ENCODE data around the gene CLDN20. TPM values are rescaled to one million over a fixed set of nuclear protein-coding genes. Genes with fewer than 3 reads are reported as not detected.
A peak's percentile ranks its signal among the peaks of the same experiment; 100 is the strongest.
"Not testable (repeated sequence)": the region's sequence is repeated elsewhere in the genome, so short reads cannot be mapped to it uniquely, and the experiment has no call there.

Gene CLDN20
- total RNA-seq, 1 experiment from 2014 or later: not detected

- no peaks in the 10 kb centered on the region for H3K4me1 ChIP-seq (replicated peaks)
- no peak for DNase-seq (ENCODE audit: low read depth in 1 of 2, low spot score in 2 of 2)
- H3K9me3 ChIP-seq (replicated peaks): no peaks in the 10 kb centered on the region
- no peak overlapping the region for H3K4me3 ChIP-seq
- peaks cover 64% of the 10 kb centered on the region for H3K36me3 ChIP-seq
- H3K27me3 ChIP-seq (replicated peaks): no peaks in the 10 kb centered on the region
- H3K27ac ChIP-seq: no peak overlapping the region
These were observed 23.9 kb downstream of the CLDN20 start for GRCh38 chr6:155287762-155288161.

DNA sequence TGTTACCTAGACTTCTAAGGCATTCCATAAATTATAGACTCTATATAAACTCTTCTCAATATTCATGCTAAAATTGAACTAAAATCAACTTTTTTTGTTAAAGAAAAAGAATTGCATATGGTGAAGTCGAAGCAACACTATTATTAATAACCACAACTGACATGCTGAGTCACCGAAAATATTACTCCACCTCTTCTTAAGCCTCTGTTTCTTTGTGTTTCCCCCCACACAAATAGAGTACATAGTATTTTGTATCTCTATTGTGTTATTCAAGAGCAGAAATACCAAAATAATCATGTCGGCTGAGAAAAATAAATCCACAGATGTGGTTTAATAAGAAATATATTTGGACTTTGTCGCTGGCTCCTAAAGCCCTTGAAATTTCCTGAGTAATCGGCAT lies 26.7 kb downstream of the CLDN20 start:
- no peaks in the 10 kb centered on the region for H3K27me3 ChIP-seq (replicated peaks)

GRCh38 chr6:155291291-155291690 lies 27.5 kb downstream of the CLDN20 start:
- Histone ChIP-seq H3K27ac (no peak overlapping the region), H3K4me3 (no peak overlapping the region), H3K36me3 (peaks cover 65% of the 10 kb centered on the region), H3K27me3 (replicated peaks) (no peaks in the 10 kb centered on the region), H3K4me1 (replicated peaks) (no peaks in the 10 kb centered on the region), H3K9me3 (replicated peaks) (no peaks in the 10 kb centered on the region)
- DNase-seq (ENCODE audit: low read depth in 1 of 2, low spot score in 2 of 2): no peak

More for the DNA sequence above, 26.7 kb downstream of the CLDN20 start:
- Histone ChIP-seq H3K36me3 (peaks cover 59% of the 10 kb centered on the region), H3K27ac (no peak overlapping the region), H3K4me3 (no peak overlapping the region), H3K4me1 (replicated peaks) (no peaks in the 10 kb centered on the region), H3K9me3 (replicated peaks) (no peaks in the 10 kb centered on the region)
- DNase-seq (ENCODE audit: low read depth in 1 of 2, low spot score in 2 of 2): no peak

DNA sequence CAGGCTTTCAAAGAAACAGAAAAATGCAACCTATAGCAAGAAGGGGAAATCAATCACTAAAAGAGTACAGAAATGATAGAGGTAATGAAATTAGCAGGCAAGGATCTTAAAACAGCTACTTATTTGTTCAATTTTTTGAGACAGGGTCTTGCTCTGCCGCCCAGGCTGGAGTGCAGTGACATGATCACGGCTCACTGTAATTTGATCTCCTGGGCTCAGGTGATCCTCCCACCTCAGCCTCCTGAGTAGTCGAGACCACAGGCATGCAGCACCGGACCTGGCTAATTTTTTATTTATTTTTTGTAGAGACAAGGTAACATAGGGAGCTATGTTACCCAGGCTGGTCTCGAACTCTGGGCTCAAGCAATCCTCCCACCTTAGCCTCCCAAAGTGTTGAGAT lies 28.9 kb downstream of the CLDN20 start:
- DNase-seq (ENCODE audit: low read depth in 1 of 2, low spot score in 2 of 2): no peak
- Histone ChIP-seq H3K36me3 (peaks cover 73% of the 10 kb centered on the region), H3K4me1 (replicated peaks) (peaks cover 3% of the 10 kb centered on the region; the same call in 1 of the 2 replicates), H3K9me3 (replicated peaks) (no peaks in the 10 kb centered on the region), H3K27me3 (replicated peaks) (no peaks in the 10 kb centered on the region), H3K4me3 (no peak overlapping the region), H3K27ac (no peak overlapping the region)

DNA sequence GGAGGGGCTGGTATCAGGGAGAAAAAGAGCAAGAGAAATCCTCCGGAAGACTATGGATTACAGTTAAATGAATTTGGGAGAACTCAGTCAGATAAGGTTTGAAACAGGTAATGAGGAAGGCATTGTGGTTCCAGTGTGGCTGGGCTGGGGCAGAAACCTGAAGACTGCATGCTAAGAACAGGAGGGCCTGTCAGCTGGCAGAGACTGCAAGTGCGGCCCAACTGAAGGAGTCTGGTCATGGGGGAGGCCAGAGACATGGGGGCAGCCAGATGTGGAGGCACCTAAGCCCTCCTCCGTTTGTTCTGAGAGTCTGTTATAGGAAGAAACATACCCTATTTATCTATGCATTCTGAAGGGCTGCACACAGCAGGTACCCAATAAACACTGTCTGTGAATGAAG lies 33.9 kb downstream of the CLDN20 start:
- Histone ChIP-seq H3K27me3 (replicated peaks) (no peaks in the 10 kb centered on the region), H3K4me1 (replicated peaks) (peaks cover 23% of the 10 kb centered on the region), H3K27ac (no peak overlapping the region), H3K36me3 (peaks cover 57% of the 10 kb centered on the region), H3K9me3 (replicated peaks) (no peaks in the 10 kb centered on the region), H3K4me3 (no peak overlapping the region)
- no peak for DNase-seq (ENCODE audit: low read depth in 1 of 2, low spot score in 2 of 2)

- DNase-seq (ENCODE audit: low read depth in 1 of 2, low spot score in 2 of 2): peak in 1 of 2 experiments; percentile 53
- peaks cover 26% of the 10 kb centered on the region for H3K4me1 ChIP-seq (replicated peaks)
- no peaks in the 10 kb centered on the region for H3K27me3 ChIP-seq (replicated peaks)
- no peak overlapping the region for H3K4me3 ChIP-seq
- H3K9me3 ChIP-seq (replicated peaks): no peaks in the 10 kb centered on the region
- no peak overlapping the region for H3K27ac ChIP-seq
- H3K36me3 ChIP-seq: peaks cover 56% of the 10 kb centered on the region
These were observed 38.1 kb downstream of the CLDN20 start for GRCh38 chr6:155301867-155302266.

DNA sequence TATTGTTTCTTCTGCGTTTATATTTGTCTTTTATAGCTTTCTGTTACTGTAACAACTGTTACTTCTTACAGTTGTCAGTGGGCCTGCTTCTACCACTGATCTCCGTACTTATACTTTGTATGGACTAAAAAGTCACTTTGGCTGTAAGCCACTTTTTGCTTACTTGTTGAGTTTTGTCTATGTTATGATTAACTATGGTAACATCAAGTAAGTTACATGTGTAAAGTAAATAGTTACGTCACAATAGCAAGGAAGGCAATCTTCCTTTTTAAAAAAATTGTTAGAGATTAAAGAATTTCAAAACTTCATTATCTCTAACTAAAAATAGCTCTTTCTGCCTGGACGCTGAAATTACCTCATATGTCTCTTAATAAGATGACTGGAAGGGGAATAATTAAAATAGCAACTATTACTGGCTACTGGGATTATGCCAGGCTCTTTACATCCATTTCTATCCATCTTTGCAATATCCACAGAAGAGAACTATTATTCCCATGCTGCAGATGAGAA lies 39.6 kb downstream of the CLDN20 start:
- H3K9me3 ChIP-seq (replicated peaks): no peaks in the 10 kb centered on the region
- no peak for DNase-seq (ENCODE audit: low read depth in 1 of 2, low spot score in 2 of 2)
- H3K36me3 ChIP-seq: peaks cover 57% of the 10 kb centered on the region
- no peak overlapping the region for H3K4me3 ChIP-seq
- H3K27me3 ChIP-seq (replicated peaks): no peaks in the 10 kb centered on the region
- no peak overlapping the region; the same call in 1 of the 2 replicates for H3K27ac ChIP-seq
- peaks cover 20% of the 10 kb centered on the region for H3K4me1 ChIP-seq (replicated peaks)

- Histone ChIP-seq H3K4me1 (replicated peaks) (peaks cover 32% of the 10 kb centered on the region), H3K36me3 (peaks cover 75% of the 10 kb centered on the region), H3K27me3 (replicated peaks) (no peaks in the 10 kb centered on the region), H3K4me3 (no peak overlapping the region), H3K27ac (no peak overlapping the region), H3K9me3 (replicated peaks) (no peaks in the 10 kb centered on the region)
- DNase-seq (ENCODE audit: low read depth in 1 of 2, low spot score in 2 of 2): no peak
These were observed 43.1 kb downstream of the CLDN20 start for GRCh38 chr6:155306958-155307357.

GRCh38 chr6:155309150-155309549 lies 45.3 kb downstream of the CLDN20 start:
- no peak overlapping the region for H3K27ac ChIP-seq
- H3K4me3 ChIP-seq: no peak overlapping the region
- no peak for DNase-seq (ENCODE audit: low read depth in 1 of 2, low spot score in 2 of 2)

GRCh38 chr6:155310596-155310995 lies 46.8 kb downstream of the CLDN20 start:
- Histone ChIP-seq H3K27me3 (replicated peaks) (no peaks in the 10 kb centered on the region), H3K27ac (peak overlapping the region; percentile 60), H3K9me3 (replicated peaks) (no peaks in the 10 kb centered on the region), H3K4me3 (no peak overlapping the region), H3K4me1 (replicated peaks) (peaks cover 26% of the 10 kb centered on the region), H3K36me3 (peaks cover 59% of the 10 kb centered on the region)
- peak in 1 of 2 experiments; percentile 69 for DNase-seq (ENCODE audit: low read depth in 1 of 2, low spot score in 2 of 2)

More at GRCh38 chr6:155309150-155309549, 45.3 kb downstream of the CLDN20 start:
- no peaks in the 10 kb centered on the region for H3K9me3 ChIP-seq (replicated peaks)
- H3K27me3 ChIP-seq (replicated peaks): no peaks in the 10 kb centered on the region
- H3K4me1 ChIP-seq (replicated peaks): peaks cover 23% of the 10 kb centered on the region
- H3K36me3 ChIP-seq: peaks cover 65% of the 10 kb centered on the region

DNA sequence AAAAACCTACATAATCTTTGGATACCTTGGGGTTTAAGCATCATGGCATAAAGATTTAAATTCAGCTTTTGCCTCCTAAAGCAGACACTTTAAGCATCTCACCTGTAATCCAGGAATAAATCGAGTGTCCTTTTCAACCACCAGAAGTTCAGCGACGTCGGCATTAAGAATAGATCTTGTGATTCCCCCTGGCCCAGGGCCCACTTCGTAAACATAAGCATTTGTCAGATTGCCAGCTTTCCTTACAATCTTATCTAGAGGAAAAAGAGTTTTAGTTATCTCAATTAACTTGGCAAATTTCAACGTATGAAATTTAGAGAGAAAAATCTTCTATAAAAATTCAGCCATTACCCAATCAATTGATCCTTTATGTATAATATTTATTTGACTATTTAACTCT lies 47.3 kb downstream of the CLDN20 start:
- Histone ChIP-seq H3K9me3 (replicated peaks) (no peaks in the 10 kb centered on the region), H3K27me3 (replicated peaks) (no peaks in the 10 kb centered on the region), H3K4me3 (no peak overlapping the region), H3K4me1 (replicated peaks) (peaks cover 27% of the 10 kb centered on the region), H3K27ac (peak overlapping the region; percentile 60), H3K36me3 (peaks cover 56% of the 10 kb centered on the region)
- no peak for DNase-seq (ENCODE audit: low read depth in 1 of 2, low spot score in 2 of 2)

- H3K36me3 ChIP-seq: peaks cover 52% of the 10 kb centered on the region
- H3K9me3 ChIP-seq (replicated peaks): no peaks in the 10 kb centered on the region
- H3K4me3 ChIP-seq: no peak overlapping the region
- peaks cover 27% of the 10 kb centered on the region for H3K4me1 ChIP-seq (replicated peaks)
- H3K27me3 ChIP-seq (replicated peaks): no peaks in the 10 kb centered on the region
- H3K27ac ChIP-seq: no peak overlapping the region
- no peak for DNase-seq (ENCODE audit: low read depth in 1 of 2, low spot score in 2 of 2)
These were observed 47.8 kb downstream of the CLDN20 start for GRCh38 chr6:155311583-155311982.

DNA sequence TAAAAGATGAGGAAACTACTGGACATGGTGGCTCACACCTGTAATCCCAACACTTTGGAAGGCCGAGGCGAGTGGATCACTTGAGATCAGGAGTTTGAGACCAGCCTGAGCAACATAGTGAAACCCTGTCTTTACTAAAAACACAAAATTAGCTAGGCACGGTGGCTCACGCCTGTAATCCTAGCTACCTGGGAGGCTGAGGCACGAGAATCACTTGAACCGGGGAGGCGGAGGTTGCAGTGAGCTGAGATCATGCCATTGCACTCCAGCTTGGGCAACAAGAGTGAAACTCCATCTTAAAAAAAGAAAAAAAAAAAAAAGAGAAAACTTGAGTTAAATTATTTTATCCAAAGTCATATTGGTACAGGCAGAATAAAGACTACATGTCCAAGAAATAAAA lies 49.1 kb downstream of the CLDN20 start:
- H3K27me3 ChIP-seq (replicated peaks); H3K9me3 ChIP-seq (replicated peaks); H3K4me3 ChIP-seq; DNase-seq (ENCODE audit: low read depth in 1 of 2, low spot score in 2 of 2); H3K27ac ChIP-seq: not testable (repeated sequence)
- peaks cover 27% of the 10 kb centered on the region for H3K4me1 ChIP-seq (replicated peaks)
- H3K36me3 ChIP-seq: peaks cover 42% of the 10 kb centered on the region

DNA sequence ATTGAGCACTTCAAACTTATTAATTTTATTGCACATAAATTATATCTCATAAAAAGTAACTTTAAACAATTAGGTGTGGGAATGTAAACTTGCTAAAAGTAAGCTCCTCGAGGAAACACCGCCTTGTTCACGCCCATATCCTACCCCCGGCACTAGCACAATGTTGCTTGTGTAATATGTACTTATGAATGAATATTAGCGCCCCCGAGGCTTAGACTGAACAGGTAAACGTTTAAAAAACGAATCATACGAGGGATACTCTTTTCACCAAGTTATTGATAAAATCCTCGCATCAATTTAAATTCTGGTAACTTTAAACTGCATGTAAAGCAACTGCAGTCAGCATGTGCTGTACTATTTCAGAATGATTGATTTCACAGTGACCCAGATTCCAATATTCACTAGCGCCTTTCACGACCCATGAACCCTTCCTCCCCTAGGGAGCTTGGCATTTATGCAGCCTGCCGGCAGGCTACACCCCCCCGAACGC lies 49.8 kb downstream of the CLDN20 start:
- peak overlapping the region; percentile 38 for H3K27ac ChIP-seq
- no peaks in the 10 kb centered on the region for H3K9me3 ChIP-seq (replicated peaks)
- no peaks in the 10 kb centered on the region for H3K27me3 ChIP-seq (replicated peaks)
- peaks cover 27% of the 10 kb centered on the region for H3K4me1 ChIP-seq (replicated peaks)
- H3K4me3 ChIP-seq: peak overlapping the region; percentile 64
- DNase-seq (ENCODE audit: low read depth in 1 of 2, low spot score in 2 of 2): no peak
- peaks cover 35% of the 10 kb centered on the region for H3K36me3 ChIP-seq
